Heart left ventricle (tissue), 13 donors: ENCODE results near the gene TMEM237.

Source experiments
- POLR2A ChIP-seq, 2 donors: fragments of 450-650 bp; IDR thresholded peaks; one replicate each; pipeline ENCODE4 v1.6.1; 2017; ENCODE audit warnings: antibody characterized with exemption in 2 of 2, mild to moderate bottlenecking in 2 of 2, moderate library complexity in 2 of 2
- TF ChIP-seq, protein P1 (sequence below), 12 donors: fragments of 200-600 bp; sonication (generic) in 4 of 12; IDR thresholded peaks; one replicate each; pipeline versions ENCODE4 v1.5.0 to v1.8.0; 2018 to 2022; ENCODE audit warnings: antibody characterized with exemption in 12 of 12, mild to moderate bottlenecking in 5 of 12
- donor health status: ischemic (EF 13 %, LVEDD 7.1; RV severe dilation, severe dysfunction).
- donor health status: DM: no; HTN: yes; CAD: no.
- donor health status: DM: no; HTN: no; CAD: no.
- donor health status: ischemic (EF 25% LVEDD 6.9; RV normal size, moderate dysfunction).
- donor health status: ischemic (EF 25% LVEDD 5.7; RV mildly dilated, moderate dysfunction).
- donor health status: ischemic (EF 35%, LVEDD 5.7; RV mildly dilated, moderate dysfunction).
- donor health status: nonischemic (EF 11% LVEDD 7.7; RV severe dilation, severe dysfunction).
- donor health status: DM: yes; HTN: yes; CAD: no.
- donor health status: PGD.
- donor health status: ischemic (EF 29% LVEDD 5.4; RV normal size, mild dysfunction).
- donor health status: nonischemic (EF 23%, LVEDD 6.1; RV moderate dilation, normal function).

DNA sequence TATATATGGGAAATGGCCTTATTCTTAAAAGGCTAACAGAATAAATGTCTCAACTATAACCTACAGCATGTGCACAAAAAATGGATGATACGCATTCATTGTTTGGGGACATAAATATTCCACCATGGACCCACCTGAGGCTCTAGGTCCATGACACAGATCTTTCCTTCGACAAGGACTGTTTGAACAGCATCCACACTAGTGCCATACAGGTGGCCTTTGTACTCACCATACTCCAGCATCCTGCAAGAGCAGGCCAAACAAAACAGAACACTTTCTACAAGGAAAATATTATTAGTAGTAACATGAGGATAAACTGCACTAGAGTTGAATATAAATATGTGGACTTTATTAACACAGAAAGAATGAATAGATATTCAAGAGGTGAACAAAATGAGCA is 6.1 kb upstream of the TMEM237 start:
- TF ChIP-seq, protein P1, sequence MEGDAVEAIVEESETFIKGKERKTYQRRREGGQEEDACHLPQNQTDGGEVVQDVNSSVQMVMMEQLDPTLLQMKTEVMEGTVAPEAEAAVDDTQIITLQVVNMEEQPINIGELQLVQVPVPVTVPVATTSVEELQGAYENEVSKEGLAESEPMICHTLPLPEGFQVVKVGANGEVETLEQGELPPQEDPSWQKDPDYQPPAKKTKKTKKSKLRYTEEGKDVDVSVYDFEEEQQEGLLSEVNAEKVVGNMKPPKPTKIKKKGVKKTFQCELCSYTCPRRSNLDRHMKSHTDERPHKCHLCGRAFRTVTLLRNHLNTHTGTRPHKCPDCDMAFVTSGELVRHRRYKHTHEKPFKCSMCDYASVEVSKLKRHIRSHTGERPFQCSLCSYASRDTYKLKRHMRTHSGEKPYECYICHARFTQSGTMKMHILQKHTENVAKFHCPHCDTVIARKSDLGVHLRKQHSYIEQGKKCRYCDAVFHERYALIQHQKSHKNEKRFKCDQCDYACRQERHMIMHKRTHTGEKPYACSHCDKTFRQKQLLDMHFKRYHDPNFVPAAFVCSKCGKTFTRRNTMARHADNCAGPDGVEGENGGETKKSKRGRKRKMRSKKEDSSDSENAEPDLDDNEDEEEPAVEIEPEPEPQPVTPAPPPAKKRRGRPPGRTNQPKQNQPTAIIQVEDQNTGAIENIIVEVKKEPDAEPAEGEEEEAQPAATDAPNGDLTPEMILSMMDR (IDR thresholded peaks at IDR 0.05), result no peak
- TF ChIP-seq POLR2A (IDR thresholded peaks at IDR 0.05), result no peak
